BLaER1 (cell line): ENCODE data around the gene SLC29A1.

Experiments used
- H3K27ac ChIP-seq: shearing (Covaris generic); formaldehyde crosslinking; 2 replicates; pipeline ENCODE4 v1.8.1; 2022
- H3K27me3 ChIP-seq: shearing (Covaris generic); formaldehyde crosslinking; 2 replicates; pipeline ENCODE4 v1.8.1; 2022
- H3K36me3 ChIP-seq: shearing (Covaris generic); formaldehyde crosslinking; 2 replicates; pipeline ENCODE4 v1.8.1; 2022
- H3K4me1 ChIP-seq: shearing (Covaris generic); formaldehyde crosslinking; 2 replicates; pipeline ENCODE4 v1.8.1; 2022
- H3K4me2 ChIP-seq: shearing (Covaris generic); formaldehyde crosslinking; 2 replicates; pipeline ENCODE4 v1.8.1; 2022
- H3K4me3 ChIP-seq: shearing (Covaris generic); formaldehyde crosslinking; 2 replicates; pipeline ENCODE4 v1.8.1; 2022
- H3K9ac ChIP-seq: shearing (Covaris generic); formaldehyde crosslinking; 2 replicates; pipeline ENCODE4 v1.8.1; 2022
- H3K9me3 ChIP-seq: shearing (Covaris generic); formaldehyde crosslinking; 2 replicates; pipeline ENCODE4 v1.8.1; 2022
- H4K20me1 ChIP-seq: shearing (Covaris generic); formaldehyde crosslinking; 2 replicates; pipeline ENCODE4 v1.8.1; 2022
- Cebpa-rat ChIP-seq: shearing (Covaris generic); IDR thresholded peaks from 2 replicates; pipeline ENCODE4 v1.8.1; 2022

Gene SLC29A1

DNA sequence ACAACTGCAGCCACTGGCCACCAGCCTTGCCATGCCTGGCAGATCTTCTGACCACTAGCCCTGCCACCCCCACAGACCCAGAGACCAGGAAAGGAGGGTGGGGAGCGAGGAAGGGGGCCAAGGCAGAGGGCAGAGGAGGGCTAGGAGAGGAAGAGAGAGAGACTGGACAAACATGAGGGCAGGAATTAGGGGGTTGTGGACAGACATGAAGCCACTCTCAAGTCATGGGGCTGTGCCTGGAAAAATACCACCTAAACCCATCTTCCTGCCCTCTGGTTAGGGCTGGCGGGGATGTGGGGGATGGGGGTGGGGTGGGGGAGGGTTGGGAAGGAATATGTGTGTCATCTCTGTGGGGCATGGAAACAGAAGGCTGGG is 1.4 kb upstream of the SLC29A1 start:
- H3K4me1 ChIP-seq: peaks cover 79% of the 10 kb centered on the region
- no peak overlapping the region for H3K27ac ChIP-seq
- no peak for TF ChIP-seq Cebpa-rat
- no peaks in the 10 kb centered on the region for H3K27me3 ChIP-seq
- H3K36me3 ChIP-seq: no peaks in the 10 kb centered on the region
- H3K9ac ChIP-seq: no peak overlapping the region
- peak overlapping the region; percentile 54 for H3K4me2 ChIP-seq
- no peaks in the 10 kb centered on the region for H3K9me3 ChIP-seq
- peaks cover 27% of the 10 kb centered on the region for H4K20me1 ChIP-seq
- no peak overlapping the region for H3K4me3 ChIP-seq

DNA sequence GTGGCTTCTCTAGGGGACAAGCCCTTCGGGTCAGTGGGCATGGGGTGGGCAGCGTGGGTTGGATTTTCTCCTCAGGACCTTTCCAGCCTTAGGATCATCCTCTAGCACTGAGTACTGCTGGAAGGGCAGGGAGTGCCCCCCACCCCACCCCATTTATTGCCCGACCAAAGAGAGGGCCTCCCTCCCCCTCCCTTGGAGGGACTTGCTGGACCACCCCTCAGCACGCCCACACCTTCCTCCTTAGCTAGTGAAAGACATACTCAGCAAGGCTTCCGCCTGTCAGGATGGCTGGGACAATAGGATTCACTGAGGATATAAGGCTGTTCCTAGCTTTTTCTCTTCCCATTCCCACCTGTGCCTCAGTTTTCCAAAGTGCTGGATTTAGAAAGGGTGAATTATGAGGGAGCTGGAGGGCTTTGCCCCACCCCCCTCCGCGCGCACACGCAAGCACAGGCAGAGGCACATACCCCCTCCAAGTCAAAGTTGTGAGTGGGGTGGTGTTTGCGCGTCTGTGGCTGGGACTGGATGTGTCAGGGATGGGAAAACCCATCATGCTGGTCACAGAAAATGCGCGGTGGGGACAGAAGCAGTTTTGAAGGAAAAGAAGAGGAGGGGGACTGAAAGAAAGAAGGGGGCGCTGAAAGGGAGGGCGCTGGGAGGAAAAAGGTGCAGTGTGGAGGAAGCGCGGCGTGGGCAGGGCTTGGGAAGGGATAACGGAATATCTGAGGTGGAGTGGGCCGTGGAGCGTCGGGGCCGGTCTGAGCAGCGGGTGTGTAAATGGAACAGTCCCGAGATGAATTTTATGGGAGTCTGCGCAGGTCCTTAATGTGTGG is 693 bp upstream of the SLC29A1 start:
- peak overlapping the region; percentile 96 for H3K4me2 ChIP-seq
- 0 out of 2 replicates have a peak, but pooled peaks cover 6% of the 10 kb centered on the region for H3K36me3 ChIP-seq
- peaks cover 81% of the 10 kb centered on the region for H3K4me1 ChIP-seq
- peak overlapping the region; percentile 73 for H3K4me3 ChIP-seq
- no peak for TF ChIP-seq Cebpa-rat
- peaks cover 34% of the 10 kb centered on the region for H4K20me1 ChIP-seq
- no peaks in the 10 kb centered on the region for H3K27me3 ChIP-seq
- peak overlapping the region; percentile 51; the same call in 1 of the 2 replicates for H3K9ac ChIP-seq
- no peaks in the 10 kb centered on the region for H3K9me3 ChIP-seq
- H3K27ac ChIP-seq: no peak overlapping the region

DNA sequence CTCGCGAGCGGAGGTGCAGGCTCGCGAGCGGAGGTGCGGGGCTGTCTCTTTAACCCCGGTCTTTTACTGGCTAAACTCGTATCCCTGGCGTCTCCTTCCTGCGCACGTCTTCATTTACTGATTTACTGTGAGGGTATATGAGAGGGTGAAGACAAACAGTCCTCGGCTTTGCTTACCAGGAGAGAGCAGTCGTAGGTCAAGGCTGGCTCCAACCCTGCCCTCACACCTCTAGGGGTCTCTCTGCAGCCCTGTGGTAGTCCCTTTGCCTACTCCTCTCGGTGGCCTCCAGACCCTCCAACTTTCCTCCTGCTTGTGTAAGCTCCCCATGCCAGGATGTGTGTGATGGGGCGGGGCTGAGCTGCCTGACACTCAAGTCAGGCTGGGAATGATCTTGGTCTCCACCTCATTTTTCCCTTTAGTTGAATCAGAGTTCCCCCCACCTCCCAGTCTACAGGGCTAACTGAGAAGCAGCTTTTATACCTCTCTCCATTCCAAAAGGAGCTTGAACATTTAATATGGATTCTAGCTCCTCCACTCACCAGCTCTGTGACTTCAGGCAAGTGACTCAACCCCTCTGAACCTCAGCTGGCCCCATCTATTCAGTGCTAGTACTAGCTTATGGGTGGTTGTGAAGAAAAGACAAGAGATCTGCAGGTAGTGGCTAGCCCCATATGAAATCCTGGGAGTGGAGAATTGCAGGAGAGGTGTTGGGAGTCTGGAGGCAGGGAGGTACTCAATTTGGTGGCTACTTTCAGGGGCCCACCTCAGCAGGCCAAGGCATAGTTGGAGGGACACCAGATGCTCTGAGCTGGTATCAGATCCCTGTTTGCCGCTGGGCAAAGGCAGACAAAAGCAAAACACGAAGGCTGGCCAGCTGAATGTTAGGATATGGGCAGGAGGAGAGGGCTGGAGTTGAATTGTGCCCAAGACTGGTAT is 902 bp downstream of the SLC29A1 start:
- H4K20me1 ChIP-seq: peaks cover 45% of the 10 kb centered on the region
- peak overlapping the region; percentile 78 for H3K9ac ChIP-seq
- H3K27me3 ChIP-seq: no peaks in the 10 kb centered on the region
- peak overlapping the region; percentile 73 for H3K4me3 ChIP-seq
- H3K27ac ChIP-seq: peak overlapping the region; percentile 33
- no peaks in the 10 kb centered on the region for H3K9me3 ChIP-seq
- H3K4me1 ChIP-seq: peaks cover 67% of the 10 kb centered on the region
- TF ChIP-seq Cebpa-rat: no peak
- peak overlapping the region; percentile 81 for H3K4me2 ChIP-seq
- H3K36me3 ChIP-seq: peaks cover 21% of the 10 kb centered on the region

DNA sequence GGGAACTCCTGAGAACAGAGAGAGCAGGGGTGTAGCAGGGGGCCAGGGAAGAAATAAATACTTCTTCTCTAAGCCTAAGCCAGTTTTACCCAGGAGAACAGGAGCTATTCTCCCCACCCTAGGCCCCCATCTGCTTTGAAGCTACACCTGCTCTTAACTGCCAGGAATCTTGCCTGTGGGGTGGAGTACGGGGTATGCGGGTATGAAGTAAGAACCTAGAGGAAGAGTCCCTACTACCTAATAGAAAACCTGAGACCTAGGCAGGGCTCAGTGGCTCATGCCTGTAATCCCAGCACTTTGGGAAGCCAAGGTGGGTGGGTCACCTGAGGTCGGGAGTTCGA is 1.5 kb downstream of the SLC29A1 start:
- Histone ChIP-seq H3K36me3 (peaks cover 28% of the 10 kb centered on the region), H3K9me3 (no peaks in the 10 kb centered on the region), H4K20me1 (peaks cover 45% of the 10 kb centered on the region), H3K4me2 (peak overlapping the region; percentile 81), H3K9ac (peak overlapping the region; percentile 78; the same call in 1 of the 2 replicates), H3K4me1 (peaks cover 62% of the 10 kb centered on the region), H3K27me3 (no peaks in the 10 kb centered on the region), H3K27ac (peak overlapping the region; percentile 33; the same call in 1 of the 2 replicates), H3K4me3 (peak overlapping the region; percentile 73)
- TF ChIP-seq Cebpa-rat: no peak

DNA sequence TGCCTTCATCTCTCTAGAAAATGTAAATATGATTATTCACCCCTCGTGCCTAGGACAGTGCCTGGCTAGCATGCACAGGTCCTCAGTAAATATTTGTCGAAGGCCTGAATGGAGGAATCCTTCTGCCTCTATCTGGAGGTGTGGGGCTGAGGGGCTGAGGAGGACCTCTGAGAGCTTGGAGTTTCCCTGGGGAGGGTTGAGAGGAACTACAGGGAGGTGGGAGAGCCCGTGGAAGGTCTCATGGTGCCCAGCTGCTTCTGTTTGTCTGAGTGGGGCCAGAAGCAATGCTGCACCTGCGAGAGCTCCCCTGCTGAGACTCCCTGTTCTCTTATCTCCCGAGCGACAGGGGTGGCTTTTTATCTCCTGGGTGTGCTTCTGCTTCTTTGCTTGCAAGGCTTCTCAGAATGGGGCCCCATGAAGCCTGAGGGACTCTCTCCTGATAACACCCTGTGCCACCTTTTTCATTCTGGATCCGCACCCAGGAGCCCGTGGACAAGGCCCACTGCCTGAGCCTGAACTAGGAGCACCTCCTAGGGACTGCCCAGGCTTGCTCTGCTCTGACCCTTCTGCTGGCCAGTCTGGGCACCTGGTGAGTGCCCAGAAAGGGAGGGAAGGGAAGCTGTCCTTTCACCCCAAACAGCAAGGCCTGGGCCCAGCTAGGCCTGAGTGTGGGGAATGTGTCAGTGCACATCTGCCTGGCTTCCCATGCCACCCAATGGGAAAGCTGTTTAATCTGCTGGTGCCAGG is 2.4 kb downstream of the SLC29A1 start:
- Histone ChIP-seq H4K20me1 (peaks cover 45% of the 10 kb centered on the region), H3K27ac (peak overlapping the region; percentile 59), H3K4me3 (0 out of 2 replicates have a peak overlapping the region, but pooled peaks have one; percentile 8), H3K9ac (peak overlapping the region; percentile 33; the same call in 1 of the 2 replicates), H3K27me3 (no peaks in the 10 kb centered on the region), H3K4me1 (peaks cover 58% of the 10 kb centered on the region), H3K9me3 (no peaks in the 10 kb centered on the region), H3K4me2 (peak overlapping the region; percentile 81), H3K36me3 (peaks cover 36% of the 10 kb centered on the region)
- TF ChIP-seq Cebpa-rat: no peak

DNA sequence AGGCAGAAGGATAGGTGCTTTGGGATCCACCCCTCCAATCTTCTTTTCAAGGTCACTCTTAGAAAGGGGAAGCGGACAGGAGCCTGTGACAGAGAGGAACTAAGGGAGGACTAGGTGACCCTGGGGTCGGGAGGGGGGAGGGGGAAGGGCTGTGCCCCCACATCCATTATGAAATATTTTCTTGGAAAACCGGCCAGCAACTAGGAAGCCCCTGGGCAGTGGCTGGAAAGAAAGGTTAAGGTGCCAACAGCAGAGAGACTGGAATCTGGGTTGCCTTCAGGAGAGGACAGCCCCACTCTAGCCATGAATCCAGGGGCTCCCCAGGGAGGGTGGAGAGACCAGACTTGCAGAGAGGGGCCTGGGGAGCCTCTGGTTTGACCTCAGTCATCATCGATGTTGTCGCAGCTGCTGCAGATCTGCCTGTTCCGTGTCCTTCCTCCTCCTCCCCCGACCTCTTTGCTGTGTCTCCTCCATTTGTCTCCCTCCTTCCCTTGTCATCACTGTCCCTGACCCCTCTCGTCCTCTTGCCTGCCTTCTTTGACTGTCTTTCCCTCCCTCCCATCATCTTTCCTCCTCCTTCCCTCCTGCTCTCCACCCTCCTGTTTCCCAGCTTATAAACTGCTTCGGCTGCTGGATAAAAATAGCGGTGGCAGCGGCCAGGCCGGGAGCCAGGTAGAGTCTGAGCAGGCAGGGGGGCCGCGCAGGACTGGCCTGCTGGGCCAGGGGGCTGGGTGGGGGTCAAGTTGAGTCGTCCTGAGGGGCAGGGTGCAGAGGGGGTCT is 3.2 kb downstream of the SLC29A1 start:
- Histone ChIP-seq H3K9me3 (no peaks in the 10 kb centered on the region), H3K36me3 (peaks cover 44% of the 10 kb centered on the region), H3K27me3 (no peaks in the 10 kb centered on the region), H3K4me1 (peaks cover 51% of the 10 kb centered on the region), H3K27ac (peak overlapping the region; percentile 59; the same call in 1 of the 2 replicates), H3K4me3 (no peak overlapping the region), H4K20me1 (peaks cover 45% of the 10 kb centered on the region), H3K4me2 (peak overlapping the region; percentile 81), H3K9ac (peak overlapping the region; percentile 33)
- no peak for TF ChIP-seq Cebpa-rat

DNA sequence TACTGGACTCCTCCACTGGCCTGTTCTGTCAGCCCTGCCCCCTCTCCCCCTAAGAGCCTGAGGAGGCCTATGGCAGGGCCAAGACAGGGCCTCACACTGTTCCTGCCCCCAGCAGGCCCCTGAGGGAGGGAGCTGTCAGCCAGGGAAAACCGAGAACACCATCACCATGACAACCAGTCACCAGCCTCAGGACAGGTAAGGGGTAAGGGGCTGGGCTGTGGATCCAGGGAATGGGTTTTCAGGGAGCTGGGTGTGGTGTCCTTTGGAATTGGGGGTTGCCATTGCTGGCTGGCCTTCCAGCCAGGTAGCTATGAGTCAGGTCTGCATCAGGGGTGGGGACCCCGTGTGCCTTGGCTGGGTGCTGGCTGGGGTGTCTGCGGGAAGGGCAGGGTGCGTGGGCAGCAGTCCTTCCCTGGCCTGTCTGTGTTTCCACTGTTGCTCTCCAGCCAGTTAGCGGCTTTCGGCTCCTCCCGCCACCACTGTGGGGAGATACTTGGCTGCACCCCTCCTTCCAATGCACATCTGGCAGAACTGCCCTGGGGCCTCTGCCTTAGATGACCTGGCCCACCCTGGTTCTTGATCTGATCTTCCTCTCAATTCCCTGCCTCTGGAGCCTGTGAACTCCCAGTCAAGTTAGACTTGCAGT is 3.9 kb downstream of the SLC29A1 start:
- Histone ChIP-seq H3K9ac (peak overlapping the region; percentile 33), H3K9me3 (no peaks in the 10 kb centered on the region), H3K27ac (peak overlapping the region; percentile 59; the same call in 1 of the 2 replicates), H3K4me3 (no peak overlapping the region), H4K20me1 (peaks cover 45% of the 10 kb centered on the region), H3K27me3 (no peaks in the 10 kb centered on the region), H3K4me2 (peak overlapping the region; percentile 81), H3K4me1 (peaks cover 46% of the 10 kb centered on the region), H3K36me3 (peaks cover 51% of the 10 kb centered on the region)
- TF ChIP-seq Cebpa-rat: no peak

DNA sequence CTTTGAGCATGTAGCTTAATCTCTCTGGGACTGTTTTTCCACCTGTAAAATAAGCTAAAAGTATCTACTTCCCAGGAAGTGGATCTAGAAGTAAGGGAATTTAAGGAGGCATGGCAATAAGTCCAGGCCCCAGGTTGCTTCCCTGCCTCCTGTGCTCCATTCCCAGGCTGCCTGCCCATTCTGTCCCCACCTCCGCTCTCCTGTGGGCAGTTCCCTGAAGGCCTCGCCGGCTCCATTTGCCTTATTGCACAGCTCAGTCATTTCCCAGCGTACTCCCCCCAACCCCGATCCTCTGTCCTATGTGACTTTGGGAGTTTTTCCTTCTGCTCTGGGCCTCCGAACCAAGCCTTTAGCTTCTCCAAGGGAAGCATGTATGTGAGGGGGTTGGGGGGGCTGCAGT is 4.6 kb downstream of the SLC29A1 start:
- H3K4me3 ChIP-seq: no peak overlapping the region
- TF ChIP-seq Cebpa-rat: no peak
- no peaks in the 10 kb centered on the region for H3K9me3 ChIP-seq
- H4K20me1 ChIP-seq: peaks cover 45% of the 10 kb centered on the region
- H3K27ac ChIP-seq: no peak overlapping the region
- no peak overlapping the region for H3K4me2 ChIP-seq
- H3K4me1 ChIP-seq: peaks cover 44% of the 10 kb centered on the region
- no peak overlapping the region for H3K9ac ChIP-seq
- peaks cover 59% of the 10 kb centered on the region for H3K36me3 ChIP-seq
- no peaks in the 10 kb centered on the region for H3K27me3 ChIP-seq
